GM19043 (cell line): Measurements from ENCODE around the gene PCNT.
"Not testable (repeated sequence)": the region's sequence is repeated elsewhere in the genome, so short reads cannot be mapped to it uniquely, and the experiment has no call there.

Experiments used
- ATAC-seq: cut with Tn5 transposase; IDR thresholded peaks from one replicate; pipeline ENCODE4 v1.9.1; 2021; ENCODE audit warnings: low read depth; ENCODE audit not compliant: unreplicated experiment

PCNT gene

GRCh38 chr21:46437096-46437498 is 113.1 kb downstream of the PCNT start:
- no peak for ATAC-seq

DNA sequence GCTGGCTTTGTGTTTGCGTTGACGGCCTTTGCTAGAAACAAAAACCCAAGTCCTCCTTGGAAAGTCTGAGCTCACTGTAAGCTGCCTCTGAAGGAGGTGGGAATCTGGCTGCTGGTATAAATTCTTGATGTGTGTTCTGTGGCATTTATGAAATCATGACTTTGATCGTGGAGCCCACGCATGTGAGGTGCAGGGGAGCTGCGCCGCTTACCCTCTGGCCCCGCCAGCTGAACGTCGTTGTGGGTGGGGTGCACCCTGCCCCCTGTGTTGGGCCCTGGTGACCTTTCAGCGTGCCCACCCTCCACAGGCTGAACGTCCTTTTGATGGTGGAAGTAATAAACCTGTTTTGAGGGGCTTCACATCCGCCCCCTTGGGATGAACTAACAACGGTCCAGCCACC is 113.6 kb downstream of the PCNT start:
- no peak for ATAC-seq

DNA sequence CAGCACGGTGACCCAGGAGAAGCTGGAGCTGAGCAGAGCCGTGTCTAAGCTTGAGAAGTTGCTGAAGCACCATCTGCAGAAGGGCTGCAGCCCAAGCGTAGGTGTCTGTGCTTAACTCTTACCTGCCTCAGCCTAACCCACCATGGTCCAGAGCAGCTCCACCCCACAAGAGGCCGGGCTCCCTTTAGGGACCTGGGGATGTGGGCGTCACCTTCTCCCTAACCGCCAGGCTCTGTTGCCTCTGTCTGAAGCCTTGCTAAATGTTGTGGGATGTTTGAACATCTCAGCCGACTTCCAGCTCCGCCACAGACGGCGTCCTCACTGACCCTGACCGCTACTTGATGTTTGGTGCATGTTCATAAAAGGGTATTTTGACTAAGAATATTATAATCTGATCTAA is 114.3 kb downstream of the PCNT start:
- ATAC-seq, result no peak

DNA sequence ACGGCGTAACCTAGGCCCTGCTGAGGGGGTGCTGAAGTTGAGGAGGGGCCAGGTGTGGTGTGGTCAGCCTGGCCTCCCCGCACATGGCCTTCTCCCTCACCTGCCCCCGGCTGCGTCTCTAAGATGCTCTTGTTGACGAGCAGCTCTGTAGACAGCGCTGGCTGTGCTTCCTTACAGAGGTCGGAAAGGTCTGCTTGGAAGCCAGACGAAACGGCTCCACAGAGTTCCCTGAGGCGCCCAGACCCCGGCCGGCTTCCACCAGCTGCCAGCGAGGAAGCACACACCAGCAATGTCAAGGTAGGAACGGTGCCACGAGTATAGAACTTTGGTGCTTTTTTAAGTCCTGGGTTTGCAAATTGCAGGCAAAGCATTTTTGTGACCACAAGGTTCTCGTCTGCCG is 116.0 kb downstream of the PCNT start:
- ATAC-seq, result no peak

DNA sequence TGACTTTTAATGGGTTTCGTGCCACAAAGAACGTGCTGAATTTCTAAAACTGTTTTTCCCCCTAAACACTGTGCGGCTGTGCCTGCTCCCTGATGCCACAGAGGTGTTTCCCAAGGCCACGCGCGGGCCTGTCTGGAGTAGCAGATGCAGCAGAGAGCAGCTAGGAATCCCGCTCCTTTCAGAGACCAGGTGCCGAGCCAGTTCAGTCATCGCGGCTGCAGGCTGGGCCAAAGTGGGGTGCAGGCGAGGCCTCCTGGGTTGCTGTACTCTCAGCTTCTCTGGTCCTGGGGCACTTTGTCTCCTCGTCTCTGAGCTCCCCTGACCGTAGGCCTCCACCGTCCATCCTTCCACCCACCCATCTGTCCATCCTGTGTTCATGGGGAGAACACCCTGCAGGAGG is 117.4 kb downstream of the PCNT start:
- no peak for ATAC-seq

DNA sequence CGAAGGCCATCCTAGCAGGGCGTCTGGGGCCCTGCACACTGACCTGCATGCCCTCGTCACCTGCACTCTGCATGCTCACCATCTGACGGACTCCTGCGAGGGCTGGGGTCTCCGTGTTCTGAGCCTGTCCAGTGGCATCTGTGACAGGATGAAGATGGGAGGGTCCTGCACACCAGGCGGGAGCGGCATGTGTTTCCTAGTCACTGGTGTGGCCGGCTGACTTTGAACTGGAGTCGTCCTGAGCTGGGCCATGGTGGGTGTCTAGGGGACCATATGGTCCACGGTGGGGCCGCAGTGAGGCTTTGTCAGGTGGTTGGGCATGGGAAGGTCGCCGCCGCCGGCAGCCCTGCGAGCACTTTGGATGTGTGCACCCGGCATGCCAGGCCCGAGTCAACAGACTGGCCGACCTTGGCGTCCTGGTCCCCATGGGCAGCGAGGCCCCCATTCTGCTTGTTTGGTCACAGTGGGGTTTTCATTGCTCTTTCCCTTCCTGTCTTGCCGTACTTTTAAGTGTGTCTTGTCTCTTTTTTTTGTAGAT is 118.1 kb downstream of the PCNT start:
- ATAC-seq, result no peak

DNA sequence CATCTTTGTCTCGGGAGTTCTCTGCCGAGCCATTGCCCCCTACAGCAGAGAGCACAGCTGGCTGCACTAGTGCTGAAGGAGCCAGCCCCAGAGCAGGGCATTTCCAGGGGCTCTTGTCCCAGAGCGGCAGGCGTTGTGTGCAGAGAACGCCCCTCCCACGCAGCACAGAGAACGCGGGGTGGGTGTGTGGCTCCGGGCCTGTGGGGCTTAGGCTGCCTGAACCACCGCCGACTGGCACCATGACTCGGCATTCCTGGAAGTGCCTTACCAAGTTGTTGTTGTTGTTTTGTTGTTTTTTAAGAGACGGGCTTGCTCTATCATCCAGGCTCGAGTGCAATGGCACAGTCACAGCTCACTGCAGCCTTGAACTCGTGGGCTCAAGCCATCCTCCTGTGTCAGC is 119.0 kb downstream of the PCNT start:
- no peak for ATAC-seq

- ATAC-seq, result no peak
These were observed 120.0 kb downstream of the PCNT start for GRCh38 chr21:46443910-46444309.

DNA sequence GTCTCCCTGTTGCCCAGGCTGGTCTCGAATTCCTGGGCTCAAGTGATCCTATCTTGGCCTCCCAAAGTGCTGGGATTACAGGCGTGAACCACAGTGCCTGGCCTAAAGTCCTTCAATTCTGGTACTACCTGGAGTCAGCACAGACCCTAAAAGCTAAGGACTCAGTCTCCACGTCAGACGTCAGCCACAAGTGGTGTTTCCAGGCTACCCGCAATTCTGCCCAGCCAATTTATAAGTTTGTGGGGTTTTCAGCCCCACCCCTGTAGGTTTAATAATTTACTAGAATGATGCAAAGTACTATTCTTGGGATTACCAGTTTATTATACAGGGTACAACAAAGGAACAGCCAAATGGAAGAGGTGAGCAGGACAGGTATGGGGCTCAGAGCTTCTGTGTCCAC is 124.2 kb downstream of the PCNT start:
- no peak for ATAC-seq

DNA sequence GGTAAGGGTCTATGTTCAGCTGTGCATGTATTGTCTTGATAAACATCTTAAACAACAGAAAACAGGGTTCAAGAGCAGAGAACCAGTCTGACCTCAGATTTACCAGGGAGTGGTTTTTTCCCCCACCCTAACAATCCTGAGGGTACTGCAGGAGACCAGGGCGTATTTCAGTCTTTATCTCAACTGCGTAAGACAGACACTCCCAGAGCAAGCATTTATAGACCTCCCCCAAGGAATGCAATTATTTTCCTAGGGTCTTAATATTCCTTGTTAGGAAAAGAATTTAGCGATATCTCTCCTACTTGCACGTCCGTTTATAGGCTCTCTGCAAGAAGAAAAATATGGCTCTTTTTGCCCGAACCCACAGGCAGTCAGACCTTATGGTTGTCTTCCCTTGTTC is 124.9 kb downstream of the PCNT start:
- ATAC-seq, result not testable (repeated sequence)

GRCh38 chr21:46452710-46453109 is 128.8 kb downstream of the PCNT start:
- ATAC-seq, result no peak

DNA sequence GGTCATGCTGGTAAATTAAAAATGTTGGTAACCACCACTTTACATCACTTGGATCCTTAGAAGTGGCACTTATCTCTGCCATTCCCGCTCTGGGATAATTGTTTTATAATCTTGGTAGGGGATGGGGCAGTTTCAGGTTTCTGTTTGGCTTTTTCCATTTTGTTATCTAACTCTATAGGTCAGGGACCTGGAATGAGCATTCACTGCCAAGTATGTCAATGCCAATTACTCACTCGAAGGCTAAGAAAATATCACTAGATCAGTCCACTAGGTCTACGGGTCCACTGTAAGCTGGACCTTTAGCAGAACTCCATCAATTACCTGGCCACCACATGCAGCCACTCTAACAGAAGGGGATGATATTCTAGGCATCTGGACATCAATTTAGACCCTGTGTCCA is 130.2 kb downstream of the PCNT start:
- no peak for ATAC-seq

DNA sequence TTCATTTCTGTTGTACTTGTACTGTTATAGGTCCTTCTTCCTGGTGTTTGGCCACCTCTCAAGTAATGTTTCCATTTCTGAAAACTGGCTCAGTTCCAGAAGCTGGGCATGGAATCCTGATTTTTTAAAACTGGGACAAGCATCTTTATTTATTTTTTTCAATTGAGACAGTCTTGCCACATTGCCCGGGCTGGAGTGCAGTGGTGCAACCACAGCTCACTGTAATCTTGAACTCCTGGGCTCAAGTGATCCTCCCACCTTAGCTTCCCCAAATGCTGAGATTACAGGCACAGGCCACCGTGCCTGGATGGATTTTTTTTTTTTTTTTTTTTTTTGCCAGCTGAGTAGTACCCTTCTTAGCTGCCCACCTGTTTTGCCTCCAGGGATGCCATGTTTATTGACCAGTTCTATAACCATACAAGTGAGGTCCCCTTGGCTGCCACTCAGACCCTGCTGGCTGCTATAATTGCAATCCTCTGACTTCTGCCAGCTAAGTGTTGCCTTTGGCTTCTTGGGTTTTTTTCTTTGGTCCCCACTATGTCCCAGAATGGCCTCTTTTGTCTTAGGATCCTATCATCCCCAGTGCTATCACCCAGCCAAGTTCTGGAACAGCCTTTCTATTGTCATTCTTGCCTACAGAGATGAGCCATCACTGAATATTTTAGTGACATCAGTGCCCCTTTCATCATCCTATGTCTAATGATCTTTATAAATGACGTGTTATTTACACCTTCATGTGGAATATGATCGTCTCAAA is 130.9 kb downstream of the PCNT start:
- ATAC-seq, result no peak

DNA sequence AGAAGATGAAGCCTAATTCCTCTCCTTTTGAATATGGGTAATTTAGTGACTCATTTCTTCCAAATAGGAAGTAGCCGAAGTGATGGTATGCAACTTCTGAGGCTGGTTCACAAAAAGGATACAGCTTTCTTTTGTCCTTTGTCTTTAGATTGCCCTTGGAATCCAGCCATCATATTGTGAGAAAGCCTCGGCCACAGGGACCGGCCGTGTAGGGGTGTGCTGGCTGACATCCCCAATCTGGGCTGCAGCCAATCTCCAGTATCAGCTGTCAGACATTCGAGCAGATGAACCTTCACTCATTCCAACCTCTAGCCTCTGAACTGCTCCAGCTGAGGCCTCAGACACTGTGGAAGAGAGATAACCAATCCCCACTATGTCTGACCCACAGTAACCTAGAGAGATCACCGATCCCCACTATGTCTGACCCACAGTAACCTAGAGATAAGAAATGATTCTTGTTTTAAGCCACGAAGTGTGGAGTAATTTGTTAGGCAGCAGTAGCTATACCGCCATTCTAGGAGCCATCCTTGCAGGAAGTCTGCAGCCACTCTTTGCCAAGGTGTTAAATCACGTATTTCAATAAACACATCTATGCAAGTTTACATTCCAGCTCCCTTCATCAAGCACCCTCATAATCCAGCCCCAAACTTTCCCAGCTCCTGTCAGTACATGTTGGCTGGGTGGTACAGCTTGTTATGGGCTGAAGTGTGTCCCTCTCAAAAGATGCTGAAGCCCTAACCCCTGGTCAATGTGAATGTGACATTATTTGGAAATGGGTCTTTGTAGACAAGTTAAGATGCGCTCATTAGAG is 131.8 kb downstream of the PCNT start:
- ATAC-seq, result no peak

GRCh38 chr21:46456750-46457149 is 132.8 kb downstream of the PCNT start:
- ATAC-seq, result no peak

DNA sequence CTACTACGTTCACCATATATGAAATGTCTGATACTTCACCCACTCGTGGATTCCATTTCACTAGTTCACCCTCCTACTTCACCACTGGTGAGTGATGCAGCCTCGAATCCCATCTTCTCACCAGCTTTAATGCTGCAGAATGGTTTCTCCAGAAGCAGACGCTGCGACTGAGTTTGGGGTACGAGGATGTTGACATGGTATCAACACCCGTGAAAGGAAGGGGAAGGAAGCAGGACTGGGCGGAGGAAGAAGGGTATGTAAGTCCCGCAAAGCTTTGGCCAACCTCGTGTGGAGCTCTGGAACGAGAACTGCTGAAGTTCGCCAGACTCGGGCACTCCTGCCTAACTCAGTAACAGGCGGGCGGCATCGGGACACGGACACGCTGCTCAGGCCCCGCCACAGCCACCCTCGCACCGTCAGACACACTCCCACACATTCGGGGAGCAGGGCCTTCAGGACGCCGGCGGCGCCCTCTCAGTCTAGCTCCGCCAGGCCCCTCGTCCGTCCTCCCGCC is 133.9 kb downstream of the PCNT start:
- ATAC-seq, result peak; percentile 22

GRCh38 chr21:46458315-46459023 is 134.5 kb downstream of the PCNT start, which contains the start of gene DIP2A:
TSS of gene DIP2A (plus strand) at chr21:46458891. CDS start at chr21:46459132, 241 bp downstream.
- ATAC-seq, result peak; percentile 92

- no peak for ATAC-seq
These were observed 135.0 kb downstream of the PCNT start for GRCh38 chr21:46459024-46459355.

DNA sequence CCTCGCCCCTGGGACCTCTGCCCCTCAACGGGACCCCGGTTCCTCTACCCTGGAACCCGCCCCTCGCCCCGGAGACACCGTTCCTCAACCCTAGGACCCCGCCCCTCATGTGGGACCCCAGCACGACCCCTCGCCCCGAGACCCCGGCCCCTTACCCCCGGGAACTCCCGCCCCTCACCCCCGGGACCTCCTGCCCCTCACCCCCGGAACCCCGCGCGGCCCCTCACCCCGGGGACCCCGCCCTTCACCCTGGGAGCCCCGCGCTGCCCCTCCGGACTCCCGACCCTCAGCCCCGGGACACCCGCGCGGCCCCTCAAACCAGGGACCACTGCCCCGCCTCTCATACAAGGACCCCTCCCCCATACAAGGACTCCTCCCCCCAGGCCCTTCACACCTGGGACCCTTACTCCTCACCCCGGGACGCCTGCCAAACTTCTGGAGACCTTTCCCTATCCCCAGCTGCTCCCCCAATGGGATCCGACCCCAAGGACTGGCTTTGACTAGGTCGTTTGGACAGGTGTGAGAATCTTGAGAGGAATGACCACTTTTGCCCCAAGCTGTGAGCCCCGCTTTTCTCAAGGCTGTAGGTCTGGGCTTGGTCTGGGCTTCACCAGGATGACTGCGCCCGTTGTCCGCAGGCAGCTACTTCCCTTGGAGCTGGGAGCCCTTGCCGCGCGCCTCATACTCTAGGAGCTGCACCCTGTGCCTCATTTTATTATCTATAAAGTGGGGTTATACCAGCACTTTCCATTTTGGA is 135.6 kb downstream of the PCNT start:
- no peak for ATAC-seq

GRCh38 chr21:46461909-46462308 is 138.0 kb downstream of the PCNT start:
- no peak for ATAC-seq
